ENCODE results near the gene RFX4.

DNA sequence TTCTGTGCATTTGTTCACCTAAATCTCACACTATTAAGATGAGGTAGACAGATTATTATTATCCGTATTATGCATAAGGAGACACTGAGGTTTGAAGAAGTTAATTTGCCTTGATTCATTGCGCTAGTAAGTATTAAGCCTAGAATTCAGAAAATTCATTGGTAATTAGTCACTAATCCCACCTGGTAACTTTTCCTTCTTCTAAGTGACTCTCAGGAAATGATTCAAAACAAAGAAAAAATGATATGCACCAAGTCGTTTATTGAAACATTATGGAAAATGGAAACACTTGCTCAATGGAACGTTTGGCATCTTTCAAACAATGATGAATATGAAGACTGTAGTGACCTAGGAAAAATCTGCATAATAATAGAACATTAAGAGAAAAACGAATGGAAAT, 15.2 kb downstream of the RFX4 start:
- TF ChIP-seq, protein P1, sequence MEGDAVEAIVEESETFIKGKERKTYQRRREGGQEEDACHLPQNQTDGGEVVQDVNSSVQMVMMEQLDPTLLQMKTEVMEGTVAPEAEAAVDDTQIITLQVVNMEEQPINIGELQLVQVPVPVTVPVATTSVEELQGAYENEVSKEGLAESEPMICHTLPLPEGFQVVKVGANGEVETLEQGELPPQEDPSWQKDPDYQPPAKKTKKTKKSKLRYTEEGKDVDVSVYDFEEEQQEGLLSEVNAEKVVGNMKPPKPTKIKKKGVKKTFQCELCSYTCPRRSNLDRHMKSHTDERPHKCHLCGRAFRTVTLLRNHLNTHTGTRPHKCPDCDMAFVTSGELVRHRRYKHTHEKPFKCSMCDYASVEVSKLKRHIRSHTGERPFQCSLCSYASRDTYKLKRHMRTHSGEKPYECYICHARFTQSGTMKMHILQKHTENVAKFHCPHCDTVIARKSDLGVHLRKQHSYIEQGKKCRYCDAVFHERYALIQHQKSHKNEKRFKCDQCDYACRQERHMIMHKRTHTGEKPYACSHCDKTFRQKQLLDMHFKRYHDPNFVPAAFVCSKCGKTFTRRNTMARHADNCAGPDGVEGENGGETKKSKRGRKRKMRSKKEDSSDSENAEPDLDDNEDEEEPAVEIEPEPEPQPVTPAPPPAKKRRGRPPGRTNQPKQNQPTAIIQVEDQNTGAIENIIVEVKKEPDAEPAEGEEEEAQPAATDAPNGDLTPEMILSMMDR (IDR thresholded peaks at IDR 0.05; ENCODE audit: low read length) = no peak
- TF ChIP-seq EZH2 (optimal IDR thresholded peaks at IDR 0.05; ENCODE audit: low read depth, low read length) (no peak), EZH2phosphoT487 (IDR thresholded peaks at IDR 0.05; ENCODE audit: low read length) (no peak)

Measured in MM.1S (cell line).